Fibroblast of lung (primary cell): ENCODE data around the gene NKTR. TPM values are rescaled to one million over a fixed set of nuclear protein-coding genes. Genes with fewer than 3 reads are reported as not detected.

ENCODE experiments used
- DNase-seq, 2 donors: peaks; one replicate each; pipeline versions ENCODE4 v3.0.0 to v3.0.0-alpha.2; 2010; ENCODE audit warnings: low read depth in 2 of 2
- H2AFZ ChIP-seq: 2 replicates; pipeline ENCODE4 v1.5.1; 2012; ENCODE audit warnings: low read length, control low read depth, inconsistent platforms
- H3K27ac ChIP-seq: 2 replicates; pipeline ENCODE4 v1.5.1; 2011; ENCODE audit warnings: low read length, control low read depth; ENCODE audit not compliant: insufficient read depth
- H3K27me3 ChIP-seq: 2 replicates; pipeline ENCODE4 v1.5.1; 2011; ENCODE audit warnings: mild to moderate bottlenecking, low read length; ENCODE audit not compliant: control insufficient read depth, insufficient read depth
- H3K36me3 ChIP-seq: 2 replicates; pipeline ENCODE4 v1.5.1; 2011; ENCODE audit warnings: low read length; ENCODE audit not compliant: control insufficient read depth, insufficient read depth
- H3K4me1 ChIP-seq: 2 replicates; pipeline ENCODE4 v1.5.1; 2011; ENCODE audit warnings: low read length; ENCODE audit not compliant: control insufficient read depth, insufficient read depth; ENCODE audit errors: extremely low read depth
- H3K4me2 ChIP-seq: 2 replicates; pipeline ENCODE4 v1.5.1; 2011; ENCODE audit warnings: low read length, control low read depth; ENCODE audit not compliant: insufficient read depth; ENCODE audit errors: extremely low read depth
- H3K4me3 ChIP-seq, 4 experiments: fragments of 200-600 bp in 1 of 4; sonication (generic) in 1 of 4; replicated peaks in 1 of 4; 2 replicates each; pipeline ENCODE4 v1.5.1; 2011 to 2016; ENCODE audit warnings: low read length in 4 of 4, low read depth in 3 of 4, mild to moderate bottlenecking in 3 of 4, control low read depth in 2 of 4, inconsistent platforms in 1 of 4, mixed read lengths in 1 of 4; ENCODE audit not compliant: insufficient read depth in 1 of 4; ENCODE audit errors: control extremely low read depth in 1 of 4
- H3K79me2 ChIP-seq: 2 replicates; pipeline ENCODE4 v1.5.1; 2012; ENCODE audit warnings: mild to moderate bottlenecking, low read length, inconsistent platforms; ENCODE audit not compliant: control insufficient read depth, insufficient read depth
- H3K9ac ChIP-seq: 2 replicates; pipeline ENCODE4 v1.5.1; 2011; ENCODE audit warnings: mild to moderate bottlenecking, low read length, control low read depth; ENCODE audit not compliant: insufficient read depth
- H3K9me3 ChIP-seq: 2 replicates; pipeline ENCODE4 v1.5.1; 2012; ENCODE audit warnings: low read depth, low read length; ENCODE audit not compliant: control insufficient read depth, insufficient read depth
- H4K20me1 ChIP-seq: 2 replicates; pipeline ENCODE4 v1.5.1; 2011; ENCODE audit warnings: low read length; ENCODE audit not compliant: control insufficient read depth, insufficient read depth; ENCODE audit errors: extremely low read depth
- CTCF ChIP-seq, 2 donors: IDR thresholded peaks in 1 of 2; conservative IDR thresholded peaks in 1 of 2; 1 replicate in 1 of 2; 2 replicates in 1 of 2; pipeline ENCODE4 v1.5.1; 2011 to 2012; ENCODE audit warnings: low read length in 2 of 2, control low read depth in 1 of 2, inconsistent platforms in 1 of 2, low read depth in 1 of 2, mild to moderate bottlenecking in 1 of 2
- EZH2 ChIP-seq: IDR thresholded peaks from 2 replicates; pipeline ENCODE4 v1.5.1; 2012; ENCODE audit warnings: low read length, control low read depth, mild to moderate bottlenecking; ENCODE audit errors: missing control alignments
- polyA plus RNA-seq, 2 donors: library from polyadenylated mRNA; depleted of rRNA in 1 of 2; stranded (reverse) in 1 of 2; unstranded in 1 of 2; fragments of >200 nt; gene quantifications; 2 replicates each; pipeline ENCODE4 v1.2.1, GENCODE V29; 2011 to 2012; ENCODE audit warnings: missing spikeins in 1 of 2
- total RNA-seq: library from RNA; depleted of rRNA; stranded (reverse); fragments of >200 nt; gene quantifications from 2 replicates; pipeline ENCODE4 v1.2.1, GENCODE V29; 2014

The NKTR gene
- total and polyA plus RNA-seq, 2 donors (not counting 1 experiment from before 2014, with no cell fraction given) = 26.4 to 44.6 TPM

GRCh38 chr3:42655331-42655888 is 54.9 kb downstream of the NKTR start:
- H3K36me3 ChIP-seq = peaks cover 16% of the 10 kb centered on the region
- peaks cover 30% of the 10 kb centered on the region for H3K79me2 ChIP-seq
- peaks cover 37% of the 10 kb centered on the region for H3K4me1 ChIP-seq
- H3K9ac ChIP-seq = peak overlapping the region; percentile 80
- TF ChIP-seq CTCF (conservative IDR thresholded peaks at IDR 0.05 in 1 of 2, IDR thresholded peaks at IDR 0.05 in 1 of 2; ENCODE audit: low read depth in 1 of 2, low read length in 2 of 2) = no peak
- H3K27me3 ChIP-seq = no peaks in the 10 kb centered on the region
- peak overlapping the region; percentile 60 to 82 (median 70) for H3K4me3 ChIP-seq
- H4K20me1 ChIP-seq = no peaks in the 10 kb centered on the region
- peak overlapping the region; percentile 84 for H3K4me2 ChIP-seq
- H3K9me3 ChIP-seq = no peaks in the 10 kb centered on the region
- no peak overlapping the region for H2AFZ ChIP-seq
- H3K27ac ChIP-seq = peak overlapping the region; percentile 62
- DNase-seq = peak in 1 of 2 donors; percentile 30

- H4K20me1 ChIP-seq = no peaks in the 10 kb centered on the region
- peaks cover 34% of the 10 kb centered on the region for H3K4me1 ChIP-seq
- no peak overlapping the region for H3K9ac ChIP-seq
- no peaks in the 10 kb centered on the region for H3K27me3 ChIP-seq
- H2AFZ ChIP-seq = no peak overlapping the region
- no peaks in the 10 kb centered on the region for H3K9me3 ChIP-seq
- peak; percentile 48 to 70 for DNase-seq
- H3K27ac ChIP-seq = no peak overlapping the region
- H3K4me3 ChIP-seq = peak overlapping the region in 1 of 4 experiments; percentile 82
- no peak for TF ChIP-seq EZH2
- TF ChIP-seq CTCF (conservative IDR thresholded peaks at IDR 0.05 in 1 of 2, IDR thresholded peaks at IDR 0.05 in 1 of 2; ENCODE audit: low read depth in 1 of 2, low read length in 2 of 2) = no peak
- H3K36me3 ChIP-seq = peaks cover 16% of the 10 kb centered on the region
- H3K79me2 ChIP-seq = peaks cover 28% of the 10 kb centered on the region
- peak overlapping the region; percentile 84 for H3K4me2 ChIP-seq
These were observed 55.6 kb downstream of the NKTR start for GRCh38 chr3:42655980-42656679.

GRCh38 chr3:42656680-42657610 is 56.5 kb downstream of the NKTR start:
- H4K20me1 ChIP-seq = no peaks in the 10 kb centered on the region

More at GRCh38 chr3:42656680-42657610, 56.5 kb downstream of the NKTR start:
- Histone ChIP-seq H3K4me2 (no peak overlapping the region), H3K27me3 (no peaks in the 10 kb centered on the region), H2AFZ (no peak overlapping the region), H3K9ac (no peak overlapping the region), H3K79me2 (peaks cover 28% of the 10 kb centered on the region), H3K4me1 (peaks cover 28% of the 10 kb centered on the region), H3K9me3 (no peaks in the 10 kb centered on the region), H3K36me3 (peaks cover 18% of the 10 kb centered on the region), H3K27ac (no peak overlapping the region), H3K4me3 (no peak overlapping the region)
- TF ChIP-seq EZH2 (no peak), CTCF (conservative IDR thresholded peaks at IDR 0.05 in 1 of 2, IDR thresholded peaks at IDR 0.05 in 1 of 2; ENCODE audit: low read depth in 1 of 2, low read length in 2 of 2) (no peak)
- no peak for DNase-seq
